Measurements from ENCODE around the gene INPP4A.
"Not testable (repeated sequence)": the region's sequence is repeated elsewhere in the genome, so short reads cannot be mapped to it uniquely, and the experiment has no call there.

The INPP4A gene

DNA sequence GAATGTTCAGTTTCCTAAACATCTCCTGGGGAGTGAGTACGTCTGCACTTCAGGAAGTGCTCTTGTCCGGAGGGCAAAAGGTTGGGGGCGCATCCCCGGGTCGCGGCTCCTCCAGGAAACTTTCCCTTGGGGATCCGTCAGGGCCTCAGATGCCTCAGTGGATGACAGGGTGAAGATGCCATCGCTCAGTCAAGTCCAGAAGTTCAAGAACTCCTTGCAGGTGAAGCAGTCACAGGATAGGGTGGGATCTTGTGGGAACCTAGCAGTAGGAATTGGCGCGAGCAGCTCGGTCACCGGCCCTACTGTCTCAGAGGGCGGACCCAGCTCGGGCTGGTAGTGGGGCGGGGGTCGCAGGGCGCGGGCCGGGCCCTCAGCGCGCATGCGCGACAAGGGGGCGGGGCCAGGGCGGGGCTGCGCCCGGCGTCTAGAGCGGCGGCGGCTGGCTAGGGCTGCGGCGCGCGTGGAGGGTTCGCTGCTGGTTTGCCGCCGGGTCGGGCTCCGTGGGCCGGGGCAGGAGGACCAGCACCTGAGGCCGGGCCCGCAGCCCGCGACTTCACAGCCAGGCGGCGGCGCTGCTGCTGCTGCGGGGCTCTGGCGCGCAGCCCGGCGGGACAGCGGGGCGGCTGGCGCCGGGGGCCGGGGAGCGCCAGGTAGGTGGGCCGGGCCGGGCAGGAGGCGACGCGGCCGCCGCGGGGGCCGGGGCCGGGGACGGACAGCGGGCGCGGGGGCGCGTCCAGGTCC, at the start of gene INPP4A:
Gene INPP4A, plus strand, starts transcription at position 423 of the 741 bp plus-strand sequence. CDS start 75,191 bp downstream, outside the sequence.
- peak; percentile 77 for DNase-seq (ENCODE audit: low read depth)

DNA sequence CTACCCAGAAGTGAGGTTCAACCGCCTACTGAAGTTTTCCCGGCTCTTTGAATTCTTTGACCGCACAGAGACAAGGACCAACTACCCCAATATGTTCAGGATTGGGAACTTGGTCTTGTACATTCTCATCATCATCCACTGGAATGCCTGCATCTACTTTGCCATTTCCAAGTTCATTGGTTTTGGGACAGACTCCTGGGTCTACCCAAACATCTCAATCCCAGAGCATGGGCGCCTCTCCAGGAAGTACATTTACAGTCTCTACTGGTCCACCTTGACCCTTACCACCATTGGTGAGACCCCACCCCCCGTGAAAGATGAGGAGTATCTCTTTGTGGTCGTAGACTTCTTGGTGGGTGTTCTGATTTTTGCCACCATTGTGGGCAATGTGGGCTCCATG, 48.7 kb upstream of the INPP4A start:
- no peak for DNase-seq (ENCODE audit: low read depth)

DNA sequence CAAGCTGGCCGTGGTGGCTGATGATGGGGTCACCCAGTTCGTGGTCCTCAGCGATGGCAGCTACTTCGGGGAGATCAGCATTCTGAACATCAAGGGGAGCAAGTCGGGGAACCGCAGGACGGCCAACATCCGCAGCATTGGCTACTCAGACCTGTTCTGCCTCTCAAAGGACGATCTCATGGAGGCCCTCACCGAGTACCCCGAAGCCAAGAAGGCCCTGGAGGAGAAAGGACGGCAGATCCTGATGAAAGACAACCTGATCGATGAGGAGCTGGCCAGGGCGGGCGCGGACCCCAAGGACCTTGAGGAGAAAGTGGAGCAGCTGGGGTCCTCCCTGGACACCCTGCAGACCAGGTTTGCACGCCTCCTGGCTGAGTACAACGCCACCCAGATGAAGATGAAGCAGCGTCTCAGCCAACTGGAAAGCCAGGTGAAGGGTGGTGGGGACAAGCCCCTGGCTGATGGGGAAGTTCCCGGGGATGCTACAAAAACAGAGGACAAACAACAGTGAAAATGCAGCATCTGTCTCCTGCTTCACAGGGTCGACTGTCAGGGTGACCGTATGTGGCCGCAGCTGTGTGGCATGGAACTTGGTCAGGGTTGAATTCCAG, 47.8 kb upstream of the INPP4A start:
- DNase-seq (ENCODE audit: low read depth) = no peak

DNA sequence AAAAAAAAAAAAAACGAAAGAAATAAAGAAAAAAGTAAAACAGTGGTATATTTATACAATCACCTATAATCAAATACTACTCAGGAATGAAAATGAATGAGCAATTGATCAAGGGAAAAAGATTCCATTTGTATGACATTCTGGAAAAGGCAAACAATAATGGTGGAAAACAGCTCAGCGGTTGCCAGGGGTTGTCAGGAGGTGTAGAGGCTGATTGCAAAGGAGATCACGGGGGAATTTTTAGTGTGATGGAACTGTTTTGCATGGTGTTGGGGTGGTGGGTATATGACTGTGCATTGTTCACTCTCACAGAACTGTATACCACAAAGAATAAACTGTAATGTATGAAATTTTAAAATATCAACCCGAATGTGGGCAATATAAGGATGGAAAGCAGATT, 45.5 kb upstream of the INPP4A start:
- no peak for DNase-seq (ENCODE audit: low read depth)

DNA sequence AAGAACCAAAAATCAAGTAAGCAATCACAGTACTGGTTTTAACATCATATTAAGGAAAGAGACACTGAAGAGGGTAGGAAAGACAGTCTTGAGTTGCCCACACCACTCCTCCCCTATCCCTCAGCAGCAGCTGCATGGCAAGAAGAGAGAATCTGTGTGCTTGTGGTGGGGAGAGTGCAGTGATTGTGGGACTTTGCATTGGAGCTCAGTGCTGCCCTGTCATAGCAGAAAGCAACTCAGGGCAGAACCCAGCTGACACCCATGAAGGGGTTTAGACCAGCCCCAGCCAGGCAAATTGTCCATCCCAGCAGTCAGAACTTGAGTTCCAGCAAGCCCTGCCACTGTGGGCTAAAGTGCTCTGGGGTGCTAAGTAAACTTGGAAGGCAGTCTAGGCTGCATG, 40.8 kb upstream of the INPP4A start:
- DNase-seq (ENCODE audit: low read depth) = no peak

DNA sequence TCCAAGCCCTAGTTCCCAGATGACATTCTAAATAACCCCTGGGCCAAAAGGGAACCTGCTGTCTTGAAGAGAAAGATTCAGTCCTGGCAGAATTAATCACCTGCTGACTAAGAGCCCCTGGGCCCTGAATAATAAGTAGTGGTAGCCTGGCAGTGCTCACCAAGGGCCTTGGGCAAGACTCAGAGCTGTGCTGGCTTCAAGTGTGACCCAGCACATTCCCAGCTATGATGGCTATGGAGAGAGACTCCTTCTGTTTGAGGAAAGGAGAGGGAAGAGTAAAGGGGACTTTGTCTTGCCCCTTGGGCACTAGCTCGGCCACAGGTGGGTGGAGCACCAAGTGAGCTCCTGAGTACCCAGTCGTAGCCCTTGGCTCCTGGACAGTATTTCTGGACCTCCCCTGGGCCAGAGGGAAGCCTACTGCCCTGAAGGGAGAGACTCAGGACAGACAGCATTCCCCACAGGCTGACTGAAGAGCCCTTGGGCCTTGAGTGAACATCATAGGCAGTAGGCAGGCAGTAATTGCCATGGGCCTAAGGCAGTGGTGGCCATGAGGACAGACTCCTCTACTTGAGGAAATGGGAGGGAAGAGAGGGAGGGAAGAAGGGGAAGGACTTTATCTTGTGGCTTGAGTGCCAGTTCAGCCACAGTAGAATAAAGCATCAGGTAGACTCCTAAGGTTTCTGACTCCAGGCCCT, 40.0 kb upstream of the INPP4A start:
- no peak for DNase-seq (ENCODE audit: low read depth)

DNA sequence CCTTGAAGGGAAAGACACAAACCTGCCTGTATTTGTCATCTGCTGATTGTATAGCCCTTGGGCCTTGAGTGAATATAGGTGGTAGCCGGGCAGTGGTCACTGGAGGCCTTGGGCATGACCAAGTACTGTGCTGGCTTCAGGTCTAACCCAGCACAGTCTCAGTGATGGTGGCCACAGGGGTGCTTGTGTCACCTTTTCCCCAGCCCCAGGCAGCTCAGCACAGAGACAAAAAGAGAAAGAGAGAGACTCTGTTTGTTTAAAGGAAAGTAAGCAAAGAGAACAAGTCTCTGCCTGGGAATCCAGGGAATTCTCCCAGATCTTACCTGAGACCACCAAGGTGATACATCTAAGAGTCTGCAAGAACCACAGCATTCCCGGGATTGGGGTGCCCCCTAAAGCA, 39.4 kb upstream of the INPP4A start:
- no peak for DNase-seq (ENCODE audit: low read depth)

DNA sequence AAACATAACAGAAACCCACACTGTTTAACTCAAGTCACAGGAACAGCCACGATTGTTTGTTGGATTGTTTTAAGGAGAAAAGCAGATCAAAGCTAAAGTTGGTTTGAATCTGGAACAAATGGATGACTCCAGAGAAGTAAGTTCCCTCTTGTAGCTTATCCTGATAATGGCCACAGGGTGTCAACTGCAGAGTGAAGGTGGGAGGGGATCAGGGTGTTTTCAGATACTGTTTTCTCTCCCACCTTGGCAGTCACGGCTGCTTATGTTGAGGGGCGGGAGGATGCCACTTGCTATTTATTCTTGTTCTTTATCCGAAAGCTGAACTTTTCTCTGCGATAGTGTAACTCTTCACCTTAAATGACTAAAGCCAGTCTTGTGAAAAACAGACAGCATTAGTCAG, 36.5 kb upstream of the INPP4A start:
- no peak for DNase-seq (ENCODE audit: low read depth)

DNA sequence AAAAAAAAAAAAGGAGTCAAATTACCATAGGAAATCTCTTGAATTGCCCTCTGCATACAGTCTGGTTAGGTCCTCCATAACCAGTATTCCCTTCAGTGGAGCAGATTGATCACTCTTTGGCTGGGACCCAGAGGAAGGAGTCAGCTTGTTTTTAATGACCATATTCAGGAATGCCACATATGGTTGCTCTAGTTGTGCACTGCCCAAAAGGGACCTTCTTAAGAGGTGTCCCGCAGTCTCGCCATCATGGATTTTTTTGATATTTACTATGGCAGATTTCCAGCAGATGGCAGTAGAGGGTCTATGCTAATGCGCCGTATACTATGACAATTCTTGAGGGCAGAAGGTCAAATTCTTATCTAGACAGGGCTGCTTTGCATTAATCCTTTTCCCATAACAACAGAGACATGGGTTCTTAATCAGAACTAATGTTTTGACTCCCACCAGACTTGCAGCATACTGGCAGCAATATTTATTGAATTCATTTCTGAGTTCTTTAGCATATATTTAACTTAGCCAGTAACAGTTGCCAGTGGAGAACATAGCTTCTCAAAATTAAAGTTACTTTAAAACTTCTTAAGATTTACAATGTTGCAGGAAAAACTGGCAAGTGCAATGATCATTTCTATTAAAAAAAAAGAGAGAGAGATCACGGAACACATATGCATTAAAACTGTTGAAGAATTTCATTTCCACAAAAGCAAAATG, 31.8 kb upstream of the INPP4A start:
- peak; percentile 21 for DNase-seq (ENCODE audit: low read depth)

DNA sequence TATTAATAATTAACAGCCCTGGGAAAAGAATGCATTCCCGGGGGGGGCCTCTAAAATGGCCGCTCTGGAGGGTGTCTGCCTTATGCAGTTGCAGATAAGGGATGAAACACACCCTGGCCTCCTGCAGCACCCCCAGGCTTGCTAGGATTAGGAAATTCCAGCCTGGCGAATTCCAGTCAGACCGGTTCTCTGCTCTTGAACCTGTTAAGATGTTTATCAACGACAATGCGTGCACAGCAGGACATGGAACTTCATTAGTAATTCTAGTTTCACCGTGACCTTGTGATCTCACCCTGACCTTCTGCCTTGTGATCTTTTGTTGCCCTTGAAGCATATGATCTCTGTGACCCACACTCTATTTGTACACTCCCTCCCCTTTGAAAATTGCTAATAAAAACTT, 30.4 kb upstream of the INPP4A start:
- DNase-seq (ENCODE audit: low read depth) = not testable (repeated sequence)

DNA sequence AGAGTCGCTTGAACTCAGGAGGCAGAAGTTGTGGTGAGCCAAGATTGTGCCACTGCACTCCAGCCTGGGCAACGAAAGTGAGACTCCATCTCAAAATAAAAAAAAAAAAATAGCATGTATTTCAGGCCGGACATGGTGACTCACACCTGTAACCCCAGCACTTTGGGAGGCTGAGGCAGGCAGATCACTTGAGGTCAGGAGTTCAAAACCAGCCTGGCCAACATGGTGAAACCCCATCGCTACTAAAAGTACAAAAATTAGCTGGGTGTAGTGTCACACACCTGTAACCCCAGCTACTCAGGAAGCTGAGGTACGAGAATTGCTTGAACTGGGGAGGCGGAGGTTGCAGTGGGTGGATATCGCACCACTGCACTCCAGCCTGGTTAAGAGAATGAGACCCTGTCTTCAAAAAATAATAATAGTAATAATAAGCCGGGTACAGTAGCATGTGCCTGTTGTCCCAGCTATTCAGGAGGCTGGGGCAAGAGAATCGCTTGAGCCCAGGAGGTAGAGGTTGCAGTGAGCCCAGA, 28.9 kb upstream of the INPP4A start:
- DNase-seq (ENCODE audit: low read depth) = not testable (repeated sequence)

DNA sequence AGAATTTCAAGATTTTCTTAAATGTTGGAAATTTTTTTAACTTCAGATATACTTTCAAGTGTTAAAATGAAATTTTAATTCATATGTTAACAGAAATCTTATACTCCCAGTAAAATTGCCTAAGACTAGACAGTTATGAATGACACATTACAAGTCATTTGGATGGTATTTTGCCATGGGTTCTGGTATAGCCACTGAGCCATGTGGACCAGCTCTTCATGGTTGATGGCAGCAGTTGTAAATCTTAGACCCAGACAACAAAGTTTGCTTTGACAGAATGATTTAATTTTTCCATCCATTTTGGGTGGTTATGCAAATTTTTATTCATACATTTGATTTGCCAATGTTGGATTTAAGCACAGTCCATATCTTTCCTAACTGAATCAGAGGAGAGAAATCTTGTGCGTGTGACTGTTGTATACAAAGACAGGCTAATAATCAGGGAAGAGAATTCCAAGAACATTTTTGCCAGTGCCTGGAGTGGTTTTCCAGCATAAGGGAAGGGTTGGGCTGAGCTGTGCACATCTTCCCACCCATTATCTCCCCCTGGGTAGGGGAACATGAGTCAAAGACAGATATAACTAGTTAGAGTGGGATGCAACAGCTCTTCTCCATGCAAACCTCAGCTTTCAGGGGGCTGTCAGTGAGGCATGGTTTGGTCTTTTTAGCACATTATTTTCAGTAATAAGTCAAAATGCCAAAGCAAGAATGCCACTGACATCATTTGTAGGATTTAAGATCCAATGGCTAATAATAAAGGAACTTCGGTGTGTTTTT, 28.1 kb upstream of the INPP4A start:
- DNase-seq (ENCODE audit: low read depth) = no peak

DNA sequence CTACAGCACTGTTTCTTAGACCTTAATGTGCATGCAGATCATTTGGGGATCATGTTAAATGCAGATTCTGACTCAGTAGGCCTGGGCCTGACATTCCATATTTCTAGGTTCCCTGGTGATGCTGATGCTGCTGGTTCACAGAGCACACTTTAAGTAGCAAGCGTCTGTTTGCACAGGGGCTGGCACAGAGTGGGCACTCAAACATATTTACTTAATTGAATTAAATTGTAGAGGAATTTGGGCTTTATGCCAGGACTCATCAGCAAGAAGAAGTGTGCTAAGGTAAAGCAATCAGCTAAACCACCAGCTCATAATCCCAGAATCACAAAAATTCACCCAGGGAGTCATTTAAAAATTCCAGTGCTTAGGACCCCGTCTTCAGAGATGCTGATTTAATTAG, 25.1 kb upstream of the INPP4A start:
- DNase-seq (ENCODE audit: low read depth) = no peak

DNA sequence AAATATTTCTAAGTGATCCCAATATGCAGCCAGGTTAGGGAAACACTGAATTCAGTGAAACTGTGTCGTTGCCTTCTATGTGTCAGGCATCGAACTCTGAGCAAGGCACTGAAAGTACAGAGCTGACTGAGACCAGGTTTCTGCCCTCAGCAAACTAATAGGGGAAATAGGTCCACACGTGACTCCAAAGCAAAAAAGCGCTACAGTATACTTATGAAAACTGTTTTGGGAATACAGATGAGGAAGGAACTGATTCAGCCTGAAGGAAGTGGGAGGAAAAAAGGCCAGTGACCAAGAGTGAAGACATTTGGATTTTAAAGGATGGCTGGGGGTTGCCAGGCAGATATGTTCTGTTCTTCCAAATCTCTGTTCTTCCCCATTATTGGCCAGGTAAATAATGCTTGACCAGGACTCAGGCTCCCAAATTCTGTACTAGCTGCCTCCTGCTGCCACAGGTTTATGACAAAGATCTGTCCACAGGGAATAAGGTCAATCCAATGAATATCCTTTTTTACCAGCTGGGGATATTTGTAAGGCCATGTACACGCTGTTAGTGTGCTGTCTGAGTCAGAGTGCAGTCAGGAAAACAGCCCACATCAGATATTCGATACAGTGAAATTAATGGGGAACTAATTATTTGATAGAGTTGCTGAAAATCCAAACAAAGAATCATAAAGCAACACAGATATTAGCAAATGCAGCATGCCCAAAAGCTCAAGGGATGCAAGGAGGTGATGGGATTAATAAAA, 24.5 kb upstream of the INPP4A start:
- DNase-seq (ENCODE audit: low read depth) = no peak

DNA sequence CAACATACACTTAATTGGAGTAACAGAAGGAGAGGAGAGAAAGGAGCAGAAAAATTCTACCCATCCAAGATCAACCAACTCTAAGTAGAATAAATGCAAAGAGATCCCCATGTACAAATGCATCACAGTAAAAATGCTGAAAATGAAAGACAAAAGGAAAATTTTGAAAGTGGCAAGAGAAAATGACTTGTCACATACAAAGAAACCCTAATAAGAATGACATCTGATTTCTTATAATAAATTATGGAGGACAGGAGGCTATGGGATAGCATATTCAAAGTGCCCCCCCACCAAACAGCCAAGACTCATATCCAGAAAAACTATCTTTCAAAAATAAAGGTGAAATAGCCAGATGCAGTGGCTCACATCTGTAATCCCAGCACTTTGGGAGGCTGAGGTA, 22.2 kb upstream of the INPP4A start:
- no peak for DNase-seq (ENCODE audit: low read depth)

DNA sequence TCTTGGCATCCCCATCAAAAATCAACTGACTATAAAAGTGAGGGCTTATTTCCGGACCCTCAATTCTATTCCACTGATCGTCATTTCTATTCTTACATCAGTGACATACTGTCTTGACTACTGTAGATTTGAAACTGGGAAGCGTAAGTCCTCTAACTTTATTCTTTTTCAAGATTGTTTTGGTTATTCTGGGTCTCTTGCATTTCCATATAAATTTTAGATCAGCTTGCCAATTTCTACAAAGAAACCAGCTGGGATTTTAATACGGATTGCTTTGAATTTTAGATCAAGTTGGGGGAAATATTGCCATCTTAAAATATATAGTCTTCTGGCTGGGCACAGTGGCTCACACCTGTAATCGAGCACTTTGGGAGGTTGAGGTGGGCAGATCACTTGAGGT, 17.9 kb upstream of the INPP4A start:
- no peak for DNase-seq (ENCODE audit: low read depth)

DNA sequence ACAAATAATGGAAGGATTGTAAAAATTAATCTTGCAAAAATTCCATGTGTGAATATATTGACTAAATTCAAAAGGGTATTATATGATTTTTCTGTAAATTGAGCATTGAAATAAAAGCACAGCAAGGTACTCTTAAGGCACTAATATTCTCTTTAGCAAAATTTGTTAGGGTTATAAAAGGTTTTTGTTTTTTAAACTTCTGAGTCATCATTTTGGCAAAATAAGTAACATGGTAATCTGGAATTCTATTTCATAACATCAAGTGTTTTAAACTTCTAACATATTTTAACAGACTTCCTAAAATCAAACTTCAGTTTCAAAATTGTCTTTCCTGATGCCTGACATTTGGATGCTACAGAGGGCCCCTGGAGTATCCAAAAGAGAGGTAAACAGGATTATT, 12.5 kb upstream of the INPP4A start:
- DNase-seq (ENCODE audit: low read depth) = no peak

DNA sequence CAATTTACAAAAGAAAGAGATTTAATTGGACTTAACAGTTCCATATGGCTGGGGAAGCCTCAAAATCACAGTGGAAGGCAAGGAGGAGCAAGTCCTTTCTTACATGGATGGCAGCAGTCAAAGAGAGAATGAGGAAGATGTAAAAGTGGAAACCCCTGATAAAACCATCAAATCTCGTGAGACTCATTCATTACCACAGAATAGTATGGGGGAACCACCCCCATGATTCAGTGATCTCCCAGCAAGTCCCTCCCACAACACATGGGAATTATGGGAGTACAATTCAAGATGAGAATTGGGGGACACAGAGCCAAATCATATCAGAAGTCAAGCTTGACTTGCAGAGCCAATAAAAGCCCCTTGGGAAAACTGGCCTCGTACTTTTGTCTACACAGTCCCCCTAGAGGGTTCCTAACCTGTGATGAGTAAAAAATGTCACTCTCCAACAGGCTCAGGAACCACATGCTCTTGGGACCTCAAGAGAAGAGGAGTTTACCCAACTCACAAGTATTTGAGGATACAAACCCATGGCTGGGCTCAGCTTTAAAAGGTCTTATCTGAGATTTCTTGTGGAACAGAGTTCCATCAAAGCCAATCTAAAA, 11.2 kb upstream of the INPP4A start:
- no peak for DNase-seq (ENCODE audit: low read depth)

DNA sequence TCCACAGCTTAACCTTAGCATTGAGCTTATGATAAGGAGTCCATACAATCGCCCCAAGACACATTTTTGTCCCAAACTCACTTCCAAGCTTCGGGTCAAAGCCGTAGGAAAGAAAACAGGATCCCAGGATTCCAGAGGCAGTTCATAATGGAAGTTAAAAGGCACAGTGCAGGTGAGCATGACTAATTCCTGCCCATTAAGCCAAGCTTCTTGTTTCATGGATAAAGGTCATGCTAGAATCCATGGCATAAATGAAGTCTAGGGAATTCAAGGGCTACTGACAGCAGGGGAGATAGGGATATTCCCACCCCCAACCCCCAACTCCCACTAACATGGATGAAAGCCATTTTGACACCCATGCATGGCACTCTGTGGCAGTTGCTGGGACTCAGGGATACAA, 10.2 kb upstream of the INPP4A start:
- no peak for DNase-seq (ENCODE audit: low read depth)

DNA sequence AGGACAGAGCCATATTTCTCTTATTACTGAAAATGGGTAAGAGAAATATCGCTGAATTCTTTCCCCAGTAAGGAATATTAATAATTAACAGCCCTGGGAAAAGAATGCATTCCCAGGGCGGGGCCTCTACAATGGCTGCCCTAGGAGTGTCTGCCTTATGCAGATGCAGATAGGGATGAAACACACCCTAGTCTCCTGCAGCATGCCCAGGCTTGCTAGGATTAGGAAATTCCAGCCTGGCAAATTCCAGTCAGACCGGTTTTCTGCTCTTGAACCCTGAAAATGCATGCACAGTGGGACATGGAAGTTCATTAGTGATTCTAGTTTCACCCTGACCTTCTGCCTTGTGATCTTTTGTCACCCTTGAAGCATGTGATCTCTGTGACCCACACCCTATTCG, 9.0 kb upstream of the INPP4A start:
- DNase-seq (ENCODE audit: low read depth) = not testable (repeated sequence)

DNA sequence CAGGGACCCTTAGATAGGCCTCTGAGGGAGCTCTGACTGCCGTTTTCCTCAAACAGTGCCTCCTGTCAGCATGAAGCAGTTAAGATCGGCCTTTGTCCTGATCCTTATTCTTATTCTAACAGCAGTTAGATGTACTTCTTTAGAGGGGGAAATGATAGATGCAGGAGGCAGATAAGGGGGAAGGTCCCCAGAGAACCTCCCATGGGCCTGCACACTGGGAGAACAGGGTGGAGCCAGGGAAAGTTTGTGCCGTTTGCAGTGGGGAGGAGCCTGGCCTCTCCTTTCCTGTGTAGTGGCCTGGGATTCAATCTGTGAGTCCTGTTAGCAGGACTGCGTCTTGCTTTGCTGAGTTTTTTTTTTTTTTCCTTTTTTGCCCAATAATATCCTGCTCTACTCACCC, 7.9 kb upstream of the INPP4A start:
- DNase-seq (ENCODE audit: low read depth) = no peak

Measured in activated T-cell treated with anti-CD3 and anti-CD28 coated beads for 48 hours (primary cell).